WERI-Rb-1 (cell line): ENCODE data around the gene BCKDK.
A peak's percentile ranks its signal among the peaks of the same experiment; 100 is the strongest.

Source experiments
- DNase-seq: peaks from one replicate; pipeline ENCODE4 v3.0.0-alpha.2; 2020
- H3K27ac ChIP-seq: fragments of 250-450 bp; sonication (Bioruptor Pico); 2 replicates; pipeline ENCODE4 v1.5.1; 2020; ENCODE audit warnings: mild to moderate bottlenecking, moderate library complexity
- H3K27me3 ChIP-seq: fragments of 250-450 bp; sonication (Bioruptor Pico); 2 replicates; pipeline ENCODE4 v1.5.1; 2021; ENCODE audit warnings: mild to moderate bottlenecking, low read depth, moderate library complexity; ENCODE audit not compliant: insufficient read depth, severe bottlenecking
- H3K36me3 ChIP-seq: fragments of 250-450 bp; sonication (Bioruptor Pico); 2 replicates; pipeline ENCODE4 v1.5.1; 2020; ENCODE audit warnings: mild to moderate bottlenecking, moderate library complexity
- H3K4me3 ChIP-seq: 2 replicates; pipeline ENCODE4 v1.5.1; 2011; ENCODE audit warnings: low read depth, mild to moderate bottlenecking, control low read depth, low read length
- H3K9me3 ChIP-seq: fragments of 250-450 bp; sonication (Bioruptor Pico); 2 replicates; pipeline ENCODE4 v1.5.1; 2021; ENCODE audit warnings: mild to moderate bottlenecking, moderate library complexity; ENCODE audit not compliant: severe bottlenecking
- TF ChIP-seq, protein P1 (sequence below): IDR thresholded peaks from 2 replicates; pipeline ENCODE4 v1.5.1; 2011; ENCODE audit warnings: low read depth, mild to moderate bottlenecking, control low read depth, inconsistent platforms, low read length

BCKDK gene

GRCh38 chr16:31108035-31108793 lies at the start of gene BCKDK:
Gene BCKDK, plus strand, starts transcription at chr16:31108386. Its CDS starts 838 bp downstream, at chr16:31109224.
- peak within 1 kb of the TSS; percentile 68 for H3K4me3 ChIP-seq
- TF ChIP-seq, protein P1, sequence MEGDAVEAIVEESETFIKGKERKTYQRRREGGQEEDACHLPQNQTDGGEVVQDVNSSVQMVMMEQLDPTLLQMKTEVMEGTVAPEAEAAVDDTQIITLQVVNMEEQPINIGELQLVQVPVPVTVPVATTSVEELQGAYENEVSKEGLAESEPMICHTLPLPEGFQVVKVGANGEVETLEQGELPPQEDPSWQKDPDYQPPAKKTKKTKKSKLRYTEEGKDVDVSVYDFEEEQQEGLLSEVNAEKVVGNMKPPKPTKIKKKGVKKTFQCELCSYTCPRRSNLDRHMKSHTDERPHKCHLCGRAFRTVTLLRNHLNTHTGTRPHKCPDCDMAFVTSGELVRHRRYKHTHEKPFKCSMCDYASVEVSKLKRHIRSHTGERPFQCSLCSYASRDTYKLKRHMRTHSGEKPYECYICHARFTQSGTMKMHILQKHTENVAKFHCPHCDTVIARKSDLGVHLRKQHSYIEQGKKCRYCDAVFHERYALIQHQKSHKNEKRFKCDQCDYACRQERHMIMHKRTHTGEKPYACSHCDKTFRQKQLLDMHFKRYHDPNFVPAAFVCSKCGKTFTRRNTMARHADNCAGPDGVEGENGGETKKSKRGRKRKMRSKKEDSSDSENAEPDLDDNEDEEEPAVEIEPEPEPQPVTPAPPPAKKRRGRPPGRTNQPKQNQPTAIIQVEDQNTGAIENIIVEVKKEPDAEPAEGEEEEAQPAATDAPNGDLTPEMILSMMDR = no peak
- H3K36me3 ChIP-seq = peaks cover 41% of the 10 kb centered on the region
- H3K9me3 ChIP-seq = no peaks in the 10 kb centered on the region
- peak; percentile 82 for DNase-seq
- H3K27me3 ChIP-seq = no peaks in the 10 kb centered on the region
- H3K27ac ChIP-seq = peak within 1 kb of the TSS; percentile 86

- Histone ChIP-seq H3K4me3 (no peak overlapping the region), H3K36me3 (peaks cover 37% of the 10 kb centered on the region), H3K27ac (no peak overlapping the region), H3K9me3 (no peaks in the 10 kb centered on the region), H3K27me3 (peaks cover 4% of the 10 kb centered on the region)
- TF ChIP-seq, protein P1 = no peak
- DNase-seq = no peak
Observed at GRCh38 chr16:31061126-31061812, 46.9 kb upstream of the BCKDK start.

- TF ChIP-seq, protein P1 = no peak
- H3K36me3 ChIP-seq = peaks cover 37% of the 10 kb centered on the region
- DNase-seq = no peak
- H3K4me3 ChIP-seq = no peak overlapping the region
- H3K27ac ChIP-seq = no peak overlapping the region
- peaks cover 8% of the 10 kb centered on the region for H3K27me3 ChIP-seq
- H3K9me3 ChIP-seq = no peaks in the 10 kb centered on the region
Observed at GRCh38 chr16:31061813-31062440, 46.3 kb upstream of the BCKDK start.

DNA sequence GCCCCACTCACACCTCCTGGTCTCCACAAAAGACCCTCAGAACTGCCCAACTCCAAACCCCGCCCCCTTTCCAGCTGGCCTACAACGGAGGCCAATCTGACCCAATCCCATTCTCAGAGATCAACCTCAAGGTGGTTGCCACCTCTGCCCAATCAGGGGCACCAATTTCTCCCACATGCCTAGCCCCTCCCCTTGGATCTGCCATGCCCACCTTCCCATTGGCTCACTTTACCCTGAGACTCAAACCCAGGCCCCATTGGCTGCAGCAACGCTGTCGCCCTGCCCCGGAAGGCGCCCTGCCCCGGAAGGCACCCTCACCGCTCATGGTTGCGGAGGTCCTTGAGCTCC lies 44.7 kb upstream of the BCKDK start:
- TF ChIP-seq, protein P1 = no peak
- DNase-seq = no peak
- Histone ChIP-seq H3K27me3 (peaks cover 8% of the 10 kb centered on the region), H3K9me3 (no peaks in the 10 kb centered on the region), H3K27ac (no peak overlapping the region), H3K36me3 (peaks cover 37% of the 10 kb centered on the region), H3K4me3 (no peak overlapping the region)

DNA sequence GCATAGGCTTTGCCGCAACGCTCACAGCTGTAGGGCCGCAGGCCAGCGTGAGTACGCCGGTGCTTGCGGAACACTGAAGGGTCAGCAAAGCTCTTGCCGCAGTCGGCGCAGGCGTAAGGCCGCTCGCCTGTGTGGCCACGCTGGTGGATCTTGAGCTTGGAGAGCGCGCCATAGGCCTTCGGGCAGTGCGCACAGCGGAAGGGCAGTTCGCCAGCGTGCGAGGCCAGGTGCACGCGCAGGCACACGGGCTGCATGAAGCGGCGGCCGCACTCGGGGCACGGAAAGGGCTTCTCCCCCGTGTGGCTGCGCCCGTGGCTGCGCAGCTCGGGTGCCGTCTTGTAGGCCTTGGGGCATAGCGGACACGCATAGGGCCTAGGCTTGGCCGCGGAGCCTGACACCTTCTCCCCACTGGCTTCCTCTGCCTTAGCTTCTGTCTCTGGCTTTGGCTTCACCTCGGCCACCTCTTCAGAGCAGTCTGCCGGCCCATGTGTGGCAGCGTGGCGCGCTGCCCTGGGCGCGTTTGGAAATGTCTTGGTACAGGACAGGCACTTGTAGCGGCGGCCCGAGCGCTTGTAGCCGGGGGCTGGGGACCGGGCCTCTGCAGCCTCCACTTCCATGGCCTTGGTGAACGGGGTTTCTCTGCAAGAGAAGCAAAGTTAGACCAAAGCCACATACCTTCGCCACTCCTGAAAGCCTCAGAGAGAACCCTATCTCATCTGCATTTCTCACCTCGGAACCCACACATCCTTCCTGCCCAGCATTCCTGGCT lies 44.2 kb upstream of the BCKDK start:
- Histone ChIP-seq H3K27me3 (peaks cover 8% of the 10 kb centered on the region), H3K36me3 (peaks cover 37% of the 10 kb centered on the region), H3K9me3 (no peaks in the 10 kb centered on the region), H3K27ac (no peak overlapping the region), H3K4me3 (no peak overlapping the region)
- TF ChIP-seq, protein P1 = no peak
- no peak for DNase-seq
